NCI-H748 (cell line): ENCODE data around the gene ISCU.

Experiments used
- DNase-seq: peaks from one replicate; lab custom pipeline; 2025; ENCODE audit not compliant: unreplicated experiment; lab: John Stamatoyannopoulos, UW

The ISCU gene

GRCh38 chr12:108602209-108602705 is 39.9 kb downstream of the ISCU start:
- no peak for DNase-seq

- no peak for DNase-seq
Observed at GRCh38 chr12:108602976-108603704, 40.7 kb downstream of the ISCU start.

GRCh38 chr12:108603743-108604142 is 41.3 kb downstream of the ISCU start:
- no peak for DNase-seq

GRCh38 chr12:108604208-108604941 is 42.0 kb downstream of the ISCU start:
- DNase-seq, result peak; percentile 42

GRCh38 chr12:108605000-108605689 is 42.7 kb downstream of the ISCU start:
- DNase-seq, result no peak

GRCh38 chr12:108605690-108606406 is 43.5 kb downstream of the ISCU start:
- no peak for DNase-seq

GRCh38 chr12:108606492-108606891 is 44.1 kb downstream of the ISCU start:
- DNase-seq, result no peak

GRCh38 chr12:108607981-108608600 is 45.7 kb downstream of the ISCU start:
- DNase-seq, result no peak

- DNase-seq, result no peak
Observed at GRCh38 chr12:108608616-108609015, 46.2 kb downstream of the ISCU start.

GRCh38 chr12:108609537-108610335 is 47.3 kb downstream of the ISCU start:
- DNase-seq, result no peak

GRCh38 chr12:108610336-108610815 is 48.0 kb downstream of the ISCU start:
- DNase-seq, result no peak

- no peak for DNase-seq
Observed at GRCh38 chr12:108610856-108611605, 48.6 kb downstream of the ISCU start.

GRCh38 chr12:108611884-108612415 is 49.6 kb downstream of the ISCU start:
- DNase-seq, result peak; percentile 14

- DNase-seq, result no peak
Observed at GRCh38 chr12:108612788-108613282, 50.4 kb downstream of the ISCU start.

GRCh38 chr12:108613548-108613947 is 51.2 kb downstream of the ISCU start:
- no peak for DNase-seq

- no peak for DNase-seq
Observed at GRCh38 chr12:108614041-108614440, 51.6 kb downstream of the ISCU start.

GRCh38 chr12:108614639-108615038 is 52.2 kb downstream of the ISCU start:
- DNase-seq, result no peak

- no peak for DNase-seq
Observed at GRCh38 chr12:108615918-108616317, 53.5 kb downstream of the ISCU start.
